HepG2 (cell line): ENCODE data around the gene ATP6V1G2. TPM values are rescaled to one million over a fixed set of nuclear protein-coding genes. Genes with fewer than 3 reads are reported as not detected.

Experiments
- KDM2A ChIP-seq: sonication (generic); formaldehyde crosslinking; IDR thresholded peaks from 2 replicates; pipeline ENCODE4 v1.4.0; 2020; ENCODE audit warnings: low read depth, missing genetic modification reagents, borderline replicate concordance
- KDM5A ChIP-seq: fragments of 200-600 bp; sonication (generic); IDR thresholded peaks from 2 replicates; pipeline ENCODE4 v1.7.0; 2018; ENCODE audit warnings: antibody characterized with exemption, mild to moderate bottlenecking, low read length, borderline replicate concordance
- KLF9 ChIP-seq: IDR thresholded peaks from 2 replicates; pipeline ENCODE4 v1.6.1; 2016; ENCODE audit warnings: low read depth
- MAFK ChIP-seq, 2 experiments: IDR thresholded peaks in 1 of 2; conservative IDR thresholded peaks in 1 of 2; 2 replicates each; pipeline ENCODE4 v1.6.1; 2011; ENCODE audit warnings: improper control_type of control experiment in 2 of 2, low read length in 2 of 2
- NR1H2 ChIP-seq: sonication (generic); formaldehyde crosslinking; IDR thresholded peaks from 2 replicates; pipeline ENCODE4 v1.8.1; 2022; ENCODE audit warnings: low read depth, missing genetic modification reagents, borderline replicate concordance
- PHF20 ChIP-seq: sonication (generic); formaldehyde crosslinking; IDR thresholded peaks from 2 replicates; pipeline ENCODE4 v1.5.0; 2020; ENCODE audit warnings: mild to moderate bottlenecking, missing genetic modification reagents
- PITX1 ChIP-seq: sonication (generic); formaldehyde crosslinking; IDR thresholded peaks from 2 replicates; pipeline ENCODE4 v1.5.1; 2020; ENCODE audit warnings: mild to moderate bottlenecking, missing genetic modification reagents
- SALL2 ChIP-seq: sonication (generic); formaldehyde crosslinking; IDR thresholded peaks from 2 replicates; pipeline ENCODE4 v1.8.1; 2023; ENCODE audit warnings: mild to moderate bottlenecking, missing genetic modification reagents, inconsistent platforms
- TARDBP ChIP-seq: sonication (generic); formaldehyde crosslinking; IDR thresholded peaks from 2 replicates; pipeline ENCODE4 v1.8.0; 2022; ENCODE audit warnings: mild to moderate bottlenecking, missing genetic modification reagents
- ZNF446 ChIP-seq: sonication (generic); formaldehyde crosslinking; IDR thresholded peaks from 2 replicates; pipeline ENCODE4 v1.5.0; 2020; ENCODE audit warnings: mild to moderate bottlenecking, missing genetic modification reagents
- ZNF768 ChIP-seq: sonication (generic); formaldehyde crosslinking; IDR thresholded peaks from 2 replicates; pipeline ENCODE4 v1.4.0; 2020; ENCODE audit warnings: missing genetic modification reagents
- ZNF777 ChIP-seq: sonication (generic); formaldehyde crosslinking; IDR thresholded peaks from 2 replicates; pipeline ENCODE4 v1.4.0; 2020; ENCODE audit warnings: missing genetic modification reagents
- ZNF781 ChIP-seq: sonication (generic); formaldehyde crosslinking; IDR thresholded peaks from 2 replicates; pipeline ENCODE4 v1.5.1; 2020; ENCODE audit warnings: borderline replicate concordance, mild to moderate bottlenecking, missing genetic modification reagents; ENCODE audit errors: not compliant biosample characterization
- polyA plus RNA-seq, 8 experiments: library from polyadenylated mRNA; depleted of rRNA in 3 of 8; stranded (reverse) in 7 of 8; unstranded in 1 of 8; fragments of >200 nt; fragmentation: Illumina TruSeq in 4 of 8; extraction: Trizol in 4 of 8; gene quantifications; 2 replicates each; pipeline versions ENCODE4 v1.2.1 to v1.2.3, GENCODE V29; 2011 to 2016; ENCODE audit warnings: low read depth in 4 of 8, missing spikeins in 1 of 8, mixed read lengths in 1 of 8; ENCODE audit not compliant: insufficient read depth in 1 of 8
- total RNA-seq, 5 experiments: library from RNA; depleted of rRNA; stranded (reverse); fragments of >200 nt; fragmentation: Illumina TruSeq; extraction: Trizol; gene quantifications; 2 replicates each; pipeline ENCODE4 v1.2.3, GENCODE V29; 2016; ENCODE audit warnings: low read depth in 1 of 5
- TF ChIP-seq, protein P1 (sequence below): sonication (generic); formaldehyde crosslinking; conservative IDR thresholded peaks from 2 replicates; pipeline ENCODE4 v1.8.0; 2022; ENCODE audit warnings: mild to moderate bottlenecking, moderate library complexity, missing genetic modification reagents
- TF ChIP-seq, protein P2 (sequence below): sonication (generic); formaldehyde crosslinking; IDR thresholded peaks from 2 replicates; pipeline ENCODE4 v1.9.0; 2021; ENCODE audit warnings: missing genetic modification reagents, borderline replicate concordance
- TF ChIP-seq, protein P3 (sequence below): sonication (generic); formaldehyde crosslinking; IDR thresholded peaks from 2 replicates; pipeline ENCODE4 v1.5.1; 2020; ENCODE audit warnings: mild to moderate bottlenecking, missing genetic modification reagents
- TF ChIP-seq, protein P4 (sequence below): IDR thresholded peaks from 2 replicates; pipeline ENCODE4 v1.6.1; 2016; ENCODE audit warnings: low read depth, borderline replicate concordance
- TF ChIP-seq, protein P5 (sequence below): sonication (generic); formaldehyde crosslinking; IDR thresholded peaks from 2 replicates; pipeline ENCODE4 v1.5.0; 2020; ENCODE audit warnings: mild to moderate bottlenecking, missing genetic modification reagents, moderate library complexity

ATP6V1G2 gene
- total and polyA plus RNA-seq, 2 of the 13 experiments (the other 11 are each of a cell fraction or from before 2014, with no cell fraction given), result 0.27 to 0.83 TPM

DNA sequence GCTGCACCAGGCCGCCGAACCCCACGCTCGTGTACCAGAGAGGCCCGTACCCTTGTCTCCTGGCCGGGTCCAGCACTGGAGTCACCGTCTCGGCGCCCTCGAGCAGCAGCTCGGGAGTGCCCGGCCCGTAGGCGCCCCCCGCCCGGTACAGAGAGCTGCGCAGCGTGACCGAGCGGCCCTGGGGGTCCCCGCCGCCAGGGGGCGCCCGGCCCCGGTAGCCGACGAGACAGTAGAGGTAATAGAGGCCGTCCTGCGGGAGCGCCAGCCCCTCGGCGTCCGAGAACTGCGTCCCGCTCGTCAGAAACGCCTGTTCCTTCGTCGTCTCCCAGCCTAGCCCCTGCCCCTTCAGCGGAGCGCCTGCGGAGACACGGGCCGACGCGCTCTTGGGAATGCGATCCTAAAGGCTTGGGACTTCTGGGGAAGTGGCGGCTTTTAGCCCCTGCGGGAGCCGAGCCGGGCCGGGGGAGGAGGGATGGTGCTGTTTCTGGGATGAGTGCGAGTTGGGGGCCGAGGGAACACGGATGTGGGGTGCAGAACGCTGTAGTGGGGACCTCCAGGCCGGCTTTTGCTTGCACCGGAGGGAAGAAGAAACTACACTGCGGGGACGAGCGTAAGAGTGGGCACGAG, 34.5 kb upstream of the ATP6V1G2 start (continued):
- TF ChIP-seq ZNF781 (CRISPR knock-in tag) (no peak), KDM2A (CRISPR knock-in tag) (peak; percentile 94), PITX1 (CRISPR knock-in tag) (no peak), ZNF768 (CRISPR knock-in tag) (peak; percentile 78), MAFK (conservative IDR thresholded peaks at IDR 0.05 in 1 of 2, IDR thresholded peaks at IDR 0.05 in 1 of 2; ENCODE audit: low read length in 2 of 2) (no peak), ZNF446 (CRISPR knock-in tag) (no peak), NR1H2 (no peak), TARDBP (CRISPR knock-in tag) (peak; percentile 55; the same call in 1 of the 2 replicates), ZNF777 (peak; percentile 83), SALL2 (CRISPR knock-in tag) (peak; percentile 81; the same call in 1 of the 2 replicates), KDM5A (no peak), KLF9 (CRISPR knock-in tag) (no peak), PHF20 (peak; percentile 32)
- TF ChIP-seq, protein P1, sequence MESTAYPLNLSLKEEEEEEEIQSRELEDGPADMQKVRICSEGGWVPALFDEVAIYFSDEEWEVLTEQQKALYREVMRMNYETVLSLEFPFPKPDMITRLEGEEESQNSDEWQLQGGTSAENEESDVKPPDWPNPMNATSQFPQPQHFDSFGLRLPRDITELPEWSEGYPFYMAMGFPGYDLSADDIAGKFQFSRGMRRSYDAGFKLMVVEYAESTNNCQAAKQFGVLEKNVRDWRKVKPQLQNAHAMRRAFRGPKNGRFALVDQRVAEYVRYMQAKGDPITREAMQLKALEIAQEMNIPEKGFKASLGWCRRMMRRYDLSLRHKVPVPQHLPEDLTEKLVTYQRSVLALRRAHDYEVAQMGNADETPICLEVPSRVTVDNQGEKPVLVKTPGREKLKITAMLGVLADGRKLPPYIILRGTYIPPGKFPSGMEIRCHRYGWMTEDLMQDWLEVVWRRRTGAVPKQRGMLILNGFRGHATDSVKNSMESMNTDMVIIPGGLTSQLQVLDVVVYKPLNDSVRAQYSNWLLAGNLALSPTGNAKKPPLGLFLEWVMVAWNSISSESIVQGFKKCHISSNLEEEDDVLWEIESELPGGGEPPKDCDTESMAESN (CRISPR knock-in tag), result peak; percentile 76; the same call in 1 of the 2 replicates
- TF ChIP-seq, protein P2, sequence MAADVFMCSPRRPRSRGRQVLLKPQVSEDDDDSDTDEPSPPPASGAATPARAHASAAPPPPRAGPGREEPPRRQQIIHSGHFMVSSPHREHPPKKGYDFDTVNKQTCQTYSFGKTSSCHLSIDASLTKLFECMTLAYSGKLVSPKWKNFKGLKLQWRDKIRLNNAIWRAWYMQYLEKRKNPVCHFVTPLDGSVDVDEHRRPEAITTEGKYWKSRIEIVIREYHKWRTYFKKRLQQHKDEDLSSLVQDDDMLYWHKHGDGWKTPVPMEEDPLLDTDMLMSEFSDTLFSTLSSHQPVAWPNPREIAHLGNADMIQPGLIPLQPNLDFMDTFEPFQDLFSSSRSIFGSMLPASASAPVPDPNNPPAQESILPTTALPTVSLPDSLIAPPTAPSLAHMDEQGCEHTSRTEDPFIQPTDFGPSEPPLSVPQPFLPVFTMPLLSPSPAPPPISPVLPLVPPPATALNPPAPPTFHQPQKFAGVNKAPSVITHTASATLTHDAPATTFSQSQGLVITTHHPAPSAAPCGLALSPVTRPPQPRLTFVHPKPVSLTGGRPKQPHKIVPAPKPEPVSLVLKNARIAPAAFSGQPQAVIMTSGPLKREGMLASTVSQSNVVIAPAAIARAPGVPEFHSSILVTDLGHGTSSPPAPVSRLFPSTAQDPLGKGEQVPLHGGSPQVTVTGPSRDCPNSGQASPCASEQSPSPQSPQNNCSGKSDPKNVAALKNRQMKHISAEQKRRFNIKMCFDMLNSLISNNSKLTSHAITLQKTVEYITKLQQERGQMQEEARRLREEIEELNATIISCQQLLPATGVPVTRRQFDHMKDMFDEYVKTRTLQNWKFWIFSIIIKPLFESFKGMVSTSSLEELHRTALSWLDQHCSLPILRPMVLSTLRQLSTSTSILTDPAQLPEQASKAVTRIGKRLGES, result no peak
- TF ChIP-seq, protein P3, sequence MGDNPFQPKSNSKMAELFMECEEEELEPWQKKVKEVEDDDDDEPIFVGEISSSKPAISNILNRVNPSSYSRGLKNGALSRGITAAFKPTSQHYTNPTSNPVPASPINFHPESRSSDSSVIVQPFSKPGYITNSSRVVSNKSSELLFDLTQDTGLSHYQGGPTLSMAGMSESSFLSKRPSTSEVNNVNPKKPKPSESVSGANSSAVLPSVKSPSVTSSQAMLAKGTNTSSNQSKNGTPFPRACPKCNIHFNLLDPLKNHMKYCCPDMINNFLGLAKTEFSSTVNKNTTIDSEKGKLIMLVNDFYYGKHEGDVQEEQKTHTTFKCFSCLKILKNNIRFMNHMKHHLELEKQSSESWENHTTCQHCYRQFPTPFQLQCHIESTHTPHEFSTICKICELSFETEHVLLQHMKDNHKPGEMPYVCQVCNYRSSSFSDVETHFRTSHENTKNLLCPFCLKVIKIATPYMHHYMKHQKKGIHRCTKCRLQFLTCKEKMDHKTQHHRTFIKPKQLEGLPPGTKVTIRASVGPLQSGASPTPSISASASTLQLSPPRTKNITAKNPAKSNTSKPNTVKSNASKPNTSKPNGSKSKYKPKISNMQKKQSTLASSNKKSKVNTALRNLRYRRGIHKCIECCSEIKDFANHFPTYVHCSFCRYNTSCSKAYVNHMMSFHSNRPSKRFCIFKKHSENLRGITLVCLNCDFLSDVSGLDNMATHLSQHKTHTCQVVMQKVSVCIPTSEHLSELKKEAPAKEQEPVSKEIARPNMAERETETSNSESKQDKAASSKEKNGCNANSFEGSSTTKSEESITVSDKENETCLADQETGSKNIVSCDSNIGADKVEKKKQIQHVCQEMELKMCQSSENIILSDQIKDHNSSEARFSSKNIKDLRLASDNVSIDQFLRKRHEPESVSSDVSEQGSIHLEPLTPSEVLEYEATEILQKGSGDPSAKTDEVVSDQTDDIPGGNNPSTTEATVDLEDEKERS (CRISPR knock-in tag), result no peak
- TF ChIP-seq, protein P4, sequence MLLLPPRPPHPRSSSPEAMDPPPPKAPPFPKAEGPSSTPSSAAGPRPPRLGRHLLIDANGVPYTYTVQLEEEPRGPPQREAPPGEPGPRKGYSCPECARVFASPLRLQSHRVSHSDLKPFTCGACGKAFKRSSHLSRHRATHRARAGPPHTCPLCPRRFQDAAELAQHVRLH (CRISPR knock-in tag), result peak; percentile 83
- TF ChIP-seq, protein P5, sequence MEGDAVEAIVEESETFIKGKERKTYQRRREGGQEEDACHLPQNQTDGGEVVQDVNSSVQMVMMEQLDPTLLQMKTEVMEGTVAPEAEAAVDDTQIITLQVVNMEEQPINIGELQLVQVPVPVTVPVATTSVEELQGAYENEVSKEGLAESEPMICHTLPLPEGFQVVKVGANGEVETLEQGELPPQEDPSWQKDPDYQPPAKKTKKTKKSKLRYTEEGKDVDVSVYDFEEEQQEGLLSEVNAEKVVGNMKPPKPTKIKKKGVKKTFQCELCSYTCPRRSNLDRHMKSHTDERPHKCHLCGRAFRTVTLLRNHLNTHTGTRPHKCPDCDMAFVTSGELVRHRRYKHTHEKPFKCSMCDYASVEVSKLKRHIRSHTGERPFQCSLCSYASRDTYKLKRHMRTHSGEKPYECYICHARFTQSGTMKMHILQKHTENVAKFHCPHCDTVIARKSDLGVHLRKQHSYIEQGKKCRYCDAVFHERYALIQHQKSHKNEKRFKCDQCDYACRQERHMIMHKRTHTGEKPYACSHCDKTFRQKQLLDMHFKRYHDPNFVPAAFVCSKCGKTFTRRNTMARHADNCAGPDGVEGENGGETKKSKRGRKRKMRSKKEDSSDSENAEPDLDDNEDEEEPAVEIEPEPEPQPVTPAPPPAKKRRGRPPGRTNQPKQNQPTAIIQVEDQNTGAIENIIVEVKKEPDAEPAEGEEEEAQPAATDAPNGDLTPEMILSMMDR (CRISPR knock-in tag), result peak; percentile 95
